ENCODE results near the gene CPVL.

Gene CPVL

GRCh38 chr7:28988091-28988490, 158.2 kb downstream of the CPVL start:
- Histone ChIP-seq H3K4me1 (ENCODE audit: control insufficient read depth, insufficient read depth, low read length) (peaks cover 17% of the 10 kb centered on the region), H3K9me3 (ENCODE audit: control insufficient read depth, low read length) (no peaks in the 10 kb centered on the region), H3K27me3 (ENCODE audit: control insufficient read depth, insufficient read depth, low read length) (no peaks in the 10 kb centered on the region), H3K4me3 (ENCODE audit: low read length) (no peak overlapping the region), H3K9ac (ENCODE audit: low read length) (no peak overlapping the region), H3K36me3 (ENCODE audit: control insufficient read depth, insufficient read depth, low read length) (no peaks in the 10 kb centered on the region)

- Histone ChIP-seq H3K27me3 (ENCODE audit: control insufficient read depth, insufficient read depth, low read length) (no peaks in the 10 kb centered on the region), H3K4me1 (ENCODE audit: control insufficient read depth, insufficient read depth, low read length) (peaks cover 17% of the 10 kb centered on the region), H3K36me3 (ENCODE audit: control insufficient read depth, insufficient read depth, low read length) (no peaks in the 10 kb centered on the region), H3K9me3 (ENCODE audit: control insufficient read depth, low read length) (no peaks in the 10 kb centered on the region), H3K9ac (ENCODE audit: low read length) (peak overlapping the region; percentile 23), H3K4me3 (ENCODE audit: low read length) (no peak overlapping the region)
Observed at GRCh38 chr7:28986765-28987110, 159.6 kb downstream of the CPVL start.

- H3K4me3 ChIP-seq (ENCODE audit: low read length), result no peak overlapping the region
- H3K9me3 ChIP-seq (ENCODE audit: control insufficient read depth, low read length), result no peaks in the 10 kb centered on the region
- peaks cover 17% of the 10 kb centered on the region for H3K4me1 ChIP-seq (ENCODE audit: control insufficient read depth, insufficient read depth, low read length)
- H3K27me3 ChIP-seq (ENCODE audit: control insufficient read depth, insufficient read depth, low read length), result no peaks in the 10 kb centered on the region
- H3K36me3 ChIP-seq (ENCODE audit: control insufficient read depth, insufficient read depth, low read length), result no peaks in the 10 kb centered on the region
- H3K9ac ChIP-seq (ENCODE audit: low read length), result peak overlapping the region; percentile 23
Observed at GRCh38 chr7:28986028-28986764, 160.1 kb downstream of the CPVL start.

- peaks cover 17% of the 10 kb centered on the region for H3K4me1 ChIP-seq (ENCODE audit: control insufficient read depth, insufficient read depth, low read length)
Observed at GRCh38 chr7:28984631-28985030, 161.7 kb downstream of the CPVL start.

GRCh38 chr7:28984217-28984616, 162.1 kb downstream of the CPVL start:
- Histone ChIP-seq H3K4me1 (ENCODE audit: control insufficient read depth, insufficient read depth, low read length) (peaks cover 17% of the 10 kb centered on the region), H3K9me3 (ENCODE audit: control insufficient read depth, low read length) (no peaks in the 10 kb centered on the region), H3K36me3 (ENCODE audit: control insufficient read depth, insufficient read depth, low read length) (no peaks in the 10 kb centered on the region), H3K27me3 (ENCODE audit: control insufficient read depth, insufficient read depth, low read length) (no peaks in the 10 kb centered on the region), H3K4me3 (ENCODE audit: low read length) (no peak overlapping the region), H3K9ac (ENCODE audit: low read length) (no peak overlapping the region)

More at GRCh38 chr7:28984631-28985030, 161.7 kb downstream of the CPVL start:
- Histone ChIP-seq H3K36me3 (ENCODE audit: control insufficient read depth, insufficient read depth, low read length) (no peaks in the 10 kb centered on the region), H3K9ac (ENCODE audit: low read length) (no peak overlapping the region), H3K4me3 (ENCODE audit: low read length) (no peak overlapping the region), H3K9me3 (ENCODE audit: control insufficient read depth, low read length) (no peaks in the 10 kb centered on the region), H3K27me3 (ENCODE audit: control insufficient read depth, insufficient read depth, low read length) (no peaks in the 10 kb centered on the region)

- Histone ChIP-seq H3K9ac (ENCODE audit: low read length) (no peak overlapping the region), H3K4me3 (ENCODE audit: low read length) (no peak overlapping the region), H3K4me1 (ENCODE audit: control insufficient read depth, insufficient read depth, low read length) (peaks cover 17% of the 10 kb centered on the region), H3K9me3 (ENCODE audit: control insufficient read depth, low read length) (no peaks in the 10 kb centered on the region), H3K27me3 (ENCODE audit: control insufficient read depth, insufficient read depth, low read length) (no peaks in the 10 kb centered on the region), H3K36me3 (ENCODE audit: control insufficient read depth, insufficient read depth, low read length) (no peaks in the 10 kb centered on the region)
Observed at GRCh38 chr7:28983396-28984190, 162.7 kb downstream of the CPVL start.

GRCh38 chr7:28981161-28981465, 165.2 kb downstream of the CPVL start:
- H3K9me3 ChIP-seq (ENCODE audit: control insufficient read depth, low read length), result no peaks in the 10 kb centered on the region
- no peaks in the 10 kb centered on the region for H3K27me3 ChIP-seq (ENCODE audit: control insufficient read depth, insufficient read depth, low read length)
- no peak overlapping the region for H3K9ac ChIP-seq (ENCODE audit: low read length)
- H3K4me1 ChIP-seq (ENCODE audit: control insufficient read depth, insufficient read depth, low read length), result peaks cover 10% of the 10 kb centered on the region
- no peaks in the 10 kb centered on the region for H3K36me3 ChIP-seq (ENCODE audit: control insufficient read depth, insufficient read depth, low read length)
- no peak overlapping the region for H3K4me3 ChIP-seq (ENCODE audit: low read length)

GRCh38 chr7:28980451-28981160, 165.7 kb downstream of the CPVL start:
- peaks cover 5% of the 10 kb centered on the region for H3K4me1 ChIP-seq (ENCODE audit: control insufficient read depth, insufficient read depth, low read length)
- no peaks in the 10 kb centered on the region for H3K27me3 ChIP-seq (ENCODE audit: control insufficient read depth, insufficient read depth, low read length)
- no peaks in the 10 kb centered on the region for H3K9me3 ChIP-seq (ENCODE audit: control insufficient read depth, low read length)
- H3K36me3 ChIP-seq (ENCODE audit: control insufficient read depth, insufficient read depth, low read length), result no peaks in the 10 kb centered on the region
- no peak overlapping the region for H3K9ac ChIP-seq (ENCODE audit: low read length)
- H3K4me3 ChIP-seq (ENCODE audit: low read length), result no peak overlapping the region

GRCh38 chr7:28979776-28980175, 166.6 kb downstream of the CPVL start:
- H3K9me3 ChIP-seq (ENCODE audit: control insufficient read depth, low read length), result no peaks in the 10 kb centered on the region
- H3K27me3 ChIP-seq (ENCODE audit: control insufficient read depth, insufficient read depth, low read length), result no peaks in the 10 kb centered on the region
- no peaks in the 10 kb centered on the region for H3K4me1 ChIP-seq (ENCODE audit: control insufficient read depth, insufficient read depth, low read length)
- H3K9ac ChIP-seq (ENCODE audit: low read length), result no peak overlapping the region
- no peak overlapping the region for H3K4me3 ChIP-seq (ENCODE audit: low read length)
- no peaks in the 10 kb centered on the region for H3K36me3 ChIP-seq (ENCODE audit: control insufficient read depth, insufficient read depth, low read length)

GRCh38 chr7:28977881-28978280, 168.5 kb downstream of the CPVL start:
- no peaks in the 10 kb centered on the region for H3K9me3 ChIP-seq (ENCODE audit: control insufficient read depth, low read length)
- H3K4me1 ChIP-seq (ENCODE audit: control insufficient read depth, insufficient read depth, low read length), result no peaks in the 10 kb centered on the region
- no peaks in the 10 kb centered on the region for H3K27me3 ChIP-seq (ENCODE audit: control insufficient read depth, insufficient read depth, low read length)
- H3K36me3 ChIP-seq (ENCODE audit: control insufficient read depth, insufficient read depth, low read length), result no peaks in the 10 kb centered on the region
- no peak overlapping the region for H3K9ac ChIP-seq (ENCODE audit: low read length)
- H3K4me3 ChIP-seq (ENCODE audit: low read length), result no peak overlapping the region

GRCh38 chr7:28976022-28976421, 170.3 kb downstream of the CPVL start:
- no peaks in the 10 kb centered on the region for H3K4me1 ChIP-seq (ENCODE audit: control insufficient read depth, insufficient read depth, low read length)
- H3K9me3 ChIP-seq (ENCODE audit: control insufficient read depth, low read length), result no peaks in the 10 kb centered on the region
- H3K36me3 ChIP-seq (ENCODE audit: control insufficient read depth, insufficient read depth, low read length), result no peaks in the 10 kb centered on the region
- H3K4me3 ChIP-seq (ENCODE audit: low read length), result no peak overlapping the region
- no peak overlapping the region for H3K9ac ChIP-seq (ENCODE audit: low read length)
- H3K27me3 ChIP-seq (ENCODE audit: control insufficient read depth, insufficient read depth, low read length), result no peaks in the 10 kb centered on the region

- Histone ChIP-seq H3K4me3 (ENCODE audit: low read length) (no peak overlapping the region), H3K27me3 (ENCODE audit: control insufficient read depth, insufficient read depth, low read length) (no peaks in the 10 kb centered on the region), H3K9me3 (ENCODE audit: control insufficient read depth, low read length) (no peaks in the 10 kb centered on the region), H3K9ac (ENCODE audit: low read length) (no peak overlapping the region), H3K4me1 (ENCODE audit: control insufficient read depth, insufficient read depth, low read length) (no peaks in the 10 kb centered on the region), H3K36me3 (ENCODE audit: control insufficient read depth, insufficient read depth, low read length) (no peaks in the 10 kb centered on the region)
Observed at GRCh38 chr7:28973591-28973990, 172.7 kb downstream of the CPVL start.

Data from mucosa of stomach (tissue), 1 donor.